Transverse colon (tissue), 4 donors: ENCODE results near the gene IYD.

Experiments
- EP300 ChIP-seq: sonication (generic); formaldehyde crosslinking; IDR thresholded peaks from one replicate; pipeline ENCODE4 v1.6.1; 2017; ENCODE audit warnings: antibody characterized with exemption, low read depth
- POLR2A ChIP-seq: fragments of 450-650 bp; IDR thresholded peaks from one replicate; pipeline ENCODE4 v1.6.1; 2016; ENCODE audit warnings: antibody characterized with exemption, mild to moderate bottlenecking, moderate library complexity
- POLR2AphosphoS5 ChIP-seq, 3 donors: sonication (generic); formaldehyde crosslinking; IDR thresholded peaks; one replicate each; pipeline ENCODE4 v1.6.1; 2016; ENCODE audit warnings: antibody characterized with exemption in 3 of 3
- TF ChIP-seq, protein P1 (sequence below), 5 experiments: fragments of 200-600 bp in 3 of 5; fragments of 450-650 bp in 2 of 5; sonication (generic) in 3 of 5; IDR thresholded peaks; 1 replicate in 2 of 5; 2 replicates in 3 of 5; pipeline ENCODE4 v1.5.1; 2016 to 2017; ENCODE audit warnings: antibody characterized with exemption in 5 of 5, inconsistent platforms in 3 of 5, mild to moderate bottlenecking in 2 of 5, moderate library complexity in 1 of 5

DNA sequence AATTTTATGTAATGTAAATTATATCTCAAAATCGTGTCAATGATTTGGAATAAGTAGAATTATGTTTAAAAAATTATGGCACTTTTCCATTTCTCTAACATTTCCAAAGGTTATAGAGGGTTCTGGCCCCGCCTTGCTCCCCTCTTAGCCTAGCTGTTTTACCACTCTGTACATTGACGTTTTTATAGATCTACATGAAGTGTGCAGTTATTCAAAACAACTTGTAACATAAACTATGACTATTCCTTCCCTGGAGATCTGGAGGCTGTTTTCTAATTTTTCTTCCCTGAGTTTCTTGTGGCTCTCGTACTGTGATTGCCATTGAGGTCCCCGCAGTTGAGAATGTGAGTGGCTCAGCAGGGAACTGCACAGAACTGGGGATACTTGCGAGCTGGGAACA lies 48.4 kb downstream of the IYD start:
- TF ChIP-seq POLR2AphosphoS5 (IDR thresholded peaks at IDR 0.05) (no peak), POLR2A (no peak), EP300 (no peak)
- TF ChIP-seq, protein P1, sequence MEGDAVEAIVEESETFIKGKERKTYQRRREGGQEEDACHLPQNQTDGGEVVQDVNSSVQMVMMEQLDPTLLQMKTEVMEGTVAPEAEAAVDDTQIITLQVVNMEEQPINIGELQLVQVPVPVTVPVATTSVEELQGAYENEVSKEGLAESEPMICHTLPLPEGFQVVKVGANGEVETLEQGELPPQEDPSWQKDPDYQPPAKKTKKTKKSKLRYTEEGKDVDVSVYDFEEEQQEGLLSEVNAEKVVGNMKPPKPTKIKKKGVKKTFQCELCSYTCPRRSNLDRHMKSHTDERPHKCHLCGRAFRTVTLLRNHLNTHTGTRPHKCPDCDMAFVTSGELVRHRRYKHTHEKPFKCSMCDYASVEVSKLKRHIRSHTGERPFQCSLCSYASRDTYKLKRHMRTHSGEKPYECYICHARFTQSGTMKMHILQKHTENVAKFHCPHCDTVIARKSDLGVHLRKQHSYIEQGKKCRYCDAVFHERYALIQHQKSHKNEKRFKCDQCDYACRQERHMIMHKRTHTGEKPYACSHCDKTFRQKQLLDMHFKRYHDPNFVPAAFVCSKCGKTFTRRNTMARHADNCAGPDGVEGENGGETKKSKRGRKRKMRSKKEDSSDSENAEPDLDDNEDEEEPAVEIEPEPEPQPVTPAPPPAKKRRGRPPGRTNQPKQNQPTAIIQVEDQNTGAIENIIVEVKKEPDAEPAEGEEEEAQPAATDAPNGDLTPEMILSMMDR (IDR thresholded peaks at IDR 0.05): no peak
